Transverse colon (tissue), 4 donors: ENCODE results near the gene ACAN. TPM values are rescaled to one million over a fixed set of nuclear protein-coding genes. Genes with fewer than 3 reads are reported as not detected.

ENCODE experiments used
- DNase-seq: peaks from one replicate; pipeline ENCODE4 v3.0.0-alpha.2; 2019
- H3K27ac ChIP-seq, 4 donors: fragments of 200-600 bp; sonication (generic); 2 replicates each; pipeline ENCODE4 v1.5.1; 2016 to 2018; ENCODE audit warnings: inconsistent platforms in 4 of 4
- H3K27me3 ChIP-seq: fragments of 200-600 bp; sonication (generic); 2 replicates; pipeline ENCODE4 v1.5.1; 2017; ENCODE audit warnings: inconsistent platforms
- H3K36me3 ChIP-seq, 4 donors: fragments of 200-600 bp; sonication (generic); 2 replicates each; pipeline ENCODE4 v1.5.1; 2017 to 2019; ENCODE audit warnings: inconsistent platforms in 4 of 4
- H3K4me1 ChIP-seq, 4 donors: fragments of 200-600 bp; sonication (generic); 2 replicates each; pipeline ENCODE4 v1.5.1; 2017 to 2020; ENCODE audit warnings: inconsistent platforms in 4 of 4
- H3K4me3 ChIP-seq, 4 donors: fragments of 200-600 bp; sonication (generic); 1 replicate in 1 of 4; 2 replicates in 3 of 4; pipeline versions ENCODE4 v1.5.1 to v1.6.1; 2017 to 2019; ENCODE audit warnings: inconsistent platforms in 4 of 4
- H3K9me3 ChIP-seq, 2 donors: fragments of 200-600 bp; sonication (generic); 2 replicates each; pipeline ENCODE4 v1.5.1; 2017 to 2019; ENCODE audit warnings: inconsistent platforms in 2 of 2
- CTCF ChIP-seq, 5 experiments: fragments of 200-600 bp in 3 of 5; fragments of 450-650 bp in 2 of 5; sonication (generic) in 3 of 5; IDR thresholded peaks; 1 replicate in 2 of 5; 2 replicates in 3 of 5; pipeline ENCODE4 v1.5.1; 2016 to 2017; ENCODE audit warnings: antibody characterized with exemption in 5 of 5, inconsistent platforms in 3 of 5, mild to moderate bottlenecking in 2 of 5, moderate library complexity in 1 of 5
- EP300 ChIP-seq: sonication (generic); formaldehyde crosslinking; IDR thresholded peaks from one replicate; pipeline ENCODE4 v1.6.1; 2017; ENCODE audit warnings: antibody characterized with exemption, low read depth
- POLR2A ChIP-seq: fragments of 450-650 bp; IDR thresholded peaks from one replicate; pipeline ENCODE4 v1.6.1; 2016; ENCODE audit warnings: antibody characterized with exemption, mild to moderate bottlenecking, moderate library complexity
- POLR2AphosphoS5 ChIP-seq, 3 donors: sonication (generic); formaldehyde crosslinking; IDR thresholded peaks; one replicate each; pipeline ENCODE4 v1.6.1; 2016; ENCODE audit warnings: antibody characterized with exemption in 3 of 3
- WGBS, 2 donors: methylation state at CpG; one replicate each; pipeline ENCODE4 v1.1.5; 2018; ENCODE audit warnings: low coverage in 1 of 2; 5-methylcytosine and 5-hydroxymethylcytosine counted together
- in situ Hi-C, 4 donors: fragments of 200-750 bp; cut with MboI; loops; one replicate each; pipeline versions ENCODE4 v1.15.0 to v1.15.1; 2017; ENCODE audit warnings: low sequenced_read_pairs in 3 of 4, low pct_ligation_motif_present in 1 of 4, low pct_unique_long_range_greater_than_20kb in 1 of 4
- intact Hi-C: fragments of 100-400 bp; cut with DNase I; formaldehyde crosslinking; loops from one replicate; pipeline ENCODE4 v1.15.1; 2023; ENCODE audit warnings: low total_unique reads
- total RNA-seq, 4 donors: library from RNA; depleted of rRNA; stranded (reverse); fragments of >200 nt; gene quantifications; one replicate each; pipeline ENCODE4 v1.1.0, GENCODE V29; 2016

Gene ACAN
- total RNA-seq, 4 donors from 2014 or later = 0.14 TPM; not detected in 3

GRCh38 chr15:88776646-88777045 lies 26.6 kb upstream of the ACAN start:
- DNase-seq = no peak
- 60% methylated on average over 2 to 3 of the region's 3 CpGs for WGBS, 2 donors
- no peak overlapping the region for H3K27ac ChIP-seq
- no peaks in the 10 kb centered on the region for H3K36me3 ChIP-seq
- no peaks in the 10 kb centered on the region for H3K4me1 ChIP-seq
- peaks cover 4% of the 10 kb centered on the region for H3K27me3 ChIP-seq
- no peak overlapping the region for H3K4me3 ChIP-seq
- intact Hi-C loops (no loop called here), in situ Hi-C loops (no loop called here)
- TF ChIP-seq CTCF (IDR thresholded peaks at IDR 0.05) (no peak), EP300 (no peak), POLR2A (no peak), POLR2AphosphoS5 (IDR thresholded peaks at IDR 0.05) (no peak)
- no peaks in the 10 kb centered on the region for H3K9me3 ChIP-seq

DNA sequence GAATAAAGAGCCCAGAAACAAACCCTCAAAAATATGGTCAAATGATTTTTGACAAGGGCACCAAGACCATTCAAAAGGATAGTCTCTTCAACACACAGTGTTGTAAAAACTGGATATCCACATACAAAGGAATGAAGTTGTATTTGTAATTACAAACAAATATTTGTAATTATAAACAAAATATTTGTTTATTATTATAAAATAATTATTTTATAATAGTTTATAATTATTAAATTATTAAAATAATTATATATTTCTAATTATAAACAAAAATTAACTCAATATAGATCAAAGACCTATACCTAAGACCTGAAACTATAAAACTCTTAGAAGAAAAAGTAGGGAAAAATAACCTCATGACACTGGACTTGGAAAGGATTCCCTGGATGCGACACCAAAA lies 23.3 kb upstream of the ACAN start:
- H3K9me3 ChIP-seq = no peaks in the 10 kb centered on the region
- no peaks in the 10 kb centered on the region for H3K36me3 ChIP-seq
- H3K27me3 ChIP-seq = no peaks in the 10 kb centered on the region
- H3K4me3 ChIP-seq = no peak overlapping the region
- intact Hi-C loops (no loop called here), in situ Hi-C loops (no loop called here)
- WGBS, 2 donors = 70 to 100% methylated on average over 1 of the region's 1 CpG
- H3K27ac ChIP-seq = no peak overlapping the region
- TF ChIP-seq CTCF (IDR thresholded peaks at IDR 0.05) = no peak
- TF ChIP-seq POLR2A = no peak
- no peak for TF ChIP-seq EP300
- TF ChIP-seq POLR2AphosphoS5 (IDR thresholded peaks at IDR 0.05) = no peak
- H3K4me1 ChIP-seq = no peaks in the 10 kb centered on the region
- no peak for DNase-seq

- TF ChIP-seq POLR2AphosphoS5 (IDR thresholded peaks at IDR 0.05) (no peak), POLR2A (no peak), EP300 (no peak), CTCF (IDR thresholded peaks at IDR 0.05) (no peak)
- DNase-seq = no peak
Observed at GRCh38 chr15:88782465-88782864, 20.8 kb upstream of the ACAN start.

DNA sequence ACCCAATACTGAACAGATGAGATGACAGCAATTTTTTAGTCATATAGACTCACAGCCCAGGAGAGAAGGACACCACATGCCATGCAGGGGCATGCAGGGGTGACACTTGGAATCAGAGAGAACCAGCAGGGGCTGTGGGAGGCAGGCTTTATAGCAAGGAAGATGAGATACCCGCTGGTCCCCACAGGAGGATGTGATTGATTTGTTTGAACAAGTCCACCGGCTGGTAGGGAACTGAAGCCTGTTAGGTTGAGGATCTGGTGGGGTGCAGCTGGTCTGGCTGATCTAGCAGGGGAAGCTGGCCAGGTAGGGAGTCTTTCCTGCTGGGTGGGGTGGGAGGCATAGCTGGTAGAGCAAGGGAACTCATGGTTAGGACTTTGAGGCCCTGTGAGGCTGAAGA lies 18.0 kb upstream of the ACAN start:
- H3K9me3 ChIP-seq = no peaks in the 10 kb centered on the region
- in situ Hi-C loops = no loop called here
- WGBS, 2 donors = 60 to 63% methylated on average over 1 to 2 of the region's 2 CpGs
- DNase-seq = no peak
- no peak overlapping the region for H3K27ac ChIP-seq
- TF ChIP-seq POLR2A (no peak), POLR2AphosphoS5 (IDR thresholded peaks at IDR 0.05) (no peak), CTCF (IDR thresholded peaks at IDR 0.05) (no peak), EP300 (no peak)
- no peaks in the 10 kb centered on the region for H3K4me1 ChIP-seq
- intact Hi-C loops = loop anchor here (5.0 kb wide), 1 partner anchor 512 kb away; no protein-coding TSS in a partner anchor
- H3K4me3 ChIP-seq = no peak overlapping the region
- H3K27me3 ChIP-seq = no peaks in the 10 kb centered on the region
- no peaks in the 10 kb centered on the region for H3K36me3 ChIP-seq

More at GRCh38 chr15:88782465-88782864, 20.8 kb upstream of the ACAN start:
- Histone ChIP-seq H3K9me3 (no peaks in the 10 kb centered on the region), H3K27me3 (no peaks in the 10 kb centered on the region), H3K4me1 (no peaks in the 10 kb centered on the region), H3K27ac (no peak overlapping the region), H3K36me3 (no peaks in the 10 kb centered on the region), H3K4me3 (no peak overlapping the region)
- intact Hi-C loops (no loop called here), in situ Hi-C loops (no loop called here)
- 57% methylated on average over 8 of the region's 8 CpGs; no CpG with 5 or more reads in 1 of the 2 donors for WGBS, 2 donors
